Aorta (tissue), 5 donors: ENCODE measurements around the gene SRF. TPM values are rescaled to one million over a fixed set of nuclear protein-coding genes. Genes with fewer than 3 reads are reported as not detected.

ENCODE experiments used
- ATAC-seq: fragments of 200-7000 bp; cut with Tn5 transposase; one replicate; pipeline ENCODE4 v1.9.1; 2022; ENCODE audit warnings: moderate library complexity; ENCODE audit not compliant: low FRiP score
- DNase-seq, 2 donors: peaks; one replicate each; pipeline ENCODE4 v3.0.0-alpha.2; 2020
- H3K27ac ChIP-seq, 2 donors: one replicate each; pipeline ENCODE4 v1.5.1; 2013; ENCODE audit warnings: low read length in 2 of 2, mild to moderate bottlenecking in 2 of 2, moderate library complexity in 2 of 2, control low read depth in 1 of 2, inconsistent platforms in 1 of 2, low read depth in 1 of 2
- H3K27me3 ChIP-seq, 2 donors: one replicate each; pipeline ENCODE4 v1.6.1; 2013; ENCODE audit warnings: control low read depth in 1 of 2, low read length in 1 of 2, mild to moderate bottlenecking in 1 of 2, moderate library complexity in 1 of 2; ENCODE audit not compliant: insufficient read depth in 2 of 2, control insufficient read depth in 1 of 2
- H3K36me3 ChIP-seq, 2 donors: one replicate each; pipeline ENCODE4 v1.6.1; 2013; ENCODE audit warnings: control low read depth in 1 of 2, low read length in 1 of 2, mild to moderate bottlenecking in 1 of 2; ENCODE audit not compliant: insufficient read depth in 2 of 2, control insufficient read depth in 1 of 2
- H3K4me1 ChIP-seq, 2 donors: one replicate each; pipeline ENCODE4 v1.6.1; 2013; ENCODE audit warnings: low read length in 2 of 2, control low read depth in 1 of 2, mild to moderate bottlenecking in 1 of 2, moderate library complexity in 1 of 2; ENCODE audit not compliant: insufficient read depth in 2 of 2, control insufficient read depth in 1 of 2
- H3K4me3 ChIP-seq, 2 donors: one replicate each; pipeline ENCODE4 v1.5.1; 2013; ENCODE audit warnings: low read length in 2 of 2, control low read depth in 1 of 2, mild to moderate bottlenecking in 1 of 2
- H3K9me3 ChIP-seq: one replicate; pipeline ENCODE4 v1.6.1; 2013; ENCODE audit warnings: mild to moderate bottlenecking, low read length; ENCODE audit not compliant: control insufficient read depth
- WGBS, 2 donors: extraction: QIAGEN DNeasy Blood & Tissue Kit; methylation state at CpG; one replicate each; pipeline ENCODE4 v1.1.7; 2013; 5-methylcytosine and 5-hydroxymethylcytosine counted together
- intact Hi-C, 2 donors: fragments of 100-400 bp; cut with DNase I; formaldehyde crosslinking; loops; one replicate each; pipeline versions ENCODE4 v1.14.2 to v1.15.0; 2022
- polyA plus RNA-seq, 2 donors: library from polyadenylated mRNA; stranded (reverse); fragments of 200-250 nt; gene quantifications; one replicate each; pipeline ENCODE4 v1.2.3, GENCODE V29; 2013
- total RNA-seq, 2 donors: library from RNA; stranded (reverse); fragmentation: NEBNext Ultra II Directional; extraction: Animal tissue kit (Norgen Biotek cat#: 25700); gene quantifications; one replicate each; pipeline ENCODE4 v1.2.1, GENCODE V29; 2021
- donor health status: healthy with polysubstance abuse.
- donor health status: Bipolar disorder and iron deficiency.
- donor health status: DM: no; HTN: no; CAD: no.
- donor health status: DM: no; HTN: no; CAD: no.
- donor health status: DM: yes; HTN: yes; CAD: no.

Gene SRF
- total and polyA plus RNA-seq, 4 donors = 23.8 to 106 (median 44.4) TPM

DNA sequence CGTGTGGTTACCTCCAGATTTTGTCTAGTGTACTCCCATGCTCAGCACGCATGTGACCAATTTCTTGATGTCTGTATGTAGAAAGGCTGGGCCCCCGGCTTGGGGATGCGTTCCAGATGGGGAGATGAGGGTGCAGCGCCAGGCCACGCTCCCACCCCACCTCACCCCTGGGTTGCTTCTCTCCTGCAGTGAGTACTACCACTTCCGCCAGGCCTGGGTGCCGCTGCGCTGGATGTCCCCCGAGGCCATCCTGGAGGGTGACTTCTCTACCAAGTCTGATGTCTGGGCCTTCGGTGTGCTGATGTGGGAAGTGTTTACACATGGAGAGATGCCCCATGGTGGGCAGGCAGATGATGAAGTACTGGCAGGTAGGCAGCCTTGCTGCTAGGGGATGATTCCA is 11.5 kb upstream of the SRF start:
- DNase-seq = no peak
- ATAC-seq = no peak
- 91 to 94% methylated on average over 11 of the region's 11 CpGs for WGBS, 2 donors
- Histone ChIP-seq H3K4me1 (no peaks in the 10 kb centered on the region), H3K4me3 (no peak overlapping the region), H3K27ac (no peak overlapping the region), H3K9me3 (no peaks in the 10 kb centered on the region), H3K27me3 (no peaks in the 10 kb centered on the region), H3K36me3 (no peaks in the 10 kb centered on the region)
- intact Hi-C loops = no loop called here

DNA sequence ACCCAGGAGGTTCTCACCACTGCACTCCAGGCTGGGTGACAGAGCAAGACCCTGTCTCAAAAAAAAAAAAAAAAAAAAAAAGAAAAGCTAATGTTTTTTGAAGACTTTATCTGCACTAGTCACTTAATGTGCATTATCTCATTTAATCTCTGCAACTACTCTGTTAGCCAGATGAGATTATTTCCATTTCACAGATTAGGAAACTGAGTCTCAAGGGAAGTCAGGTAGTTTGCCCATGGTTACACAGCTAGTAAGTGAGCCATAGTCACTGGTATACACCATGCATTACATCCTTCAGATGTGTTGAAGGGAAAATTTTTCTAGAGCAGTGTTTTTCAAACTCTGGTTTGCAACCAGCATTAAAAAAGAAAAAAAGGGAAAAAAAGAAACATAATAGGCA is 7.2 kb upstream of the SRF start:
- no peak for DNase-seq
- no peaks in the 10 kb centered on the region for H3K9me3 ChIP-seq
- ATAC-seq = no peak
- H3K27ac ChIP-seq = no peak overlapping the region
- H3K4me1 ChIP-seq = no peaks in the 10 kb centered on the region
- no peaks in the 10 kb centered on the region for H3K36me3 ChIP-seq
- H3K4me3 ChIP-seq = no peak overlapping the region
- no peaks in the 10 kb centered on the region for H3K27me3 ChIP-seq
- intact Hi-C loops = no loop called here

DNA sequence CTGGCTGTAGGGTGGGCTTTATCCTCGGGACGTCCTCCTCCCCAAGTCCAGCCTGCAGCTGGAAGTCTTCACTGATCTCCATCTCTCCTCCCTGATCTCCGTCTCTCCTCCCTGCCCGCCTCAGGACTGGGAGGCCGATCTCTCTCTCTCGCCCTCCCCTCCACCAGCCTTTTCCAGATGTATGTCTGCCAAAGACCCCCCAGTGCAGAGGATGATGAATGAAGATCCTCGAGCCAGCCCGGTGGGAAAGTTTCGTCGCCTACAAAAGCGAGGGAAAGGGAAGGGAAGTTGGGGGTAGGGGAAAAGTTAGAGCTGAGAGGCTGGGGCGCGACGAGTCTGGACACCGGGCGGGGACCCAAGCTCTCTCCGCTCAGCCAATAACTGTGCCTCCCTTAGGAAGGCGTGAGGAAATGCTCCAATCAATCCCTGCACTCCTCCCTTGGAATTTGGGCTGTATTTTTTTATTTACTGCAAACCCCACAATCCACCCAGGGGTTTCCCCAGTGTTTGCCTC is 595 bp upstream of the SRF start:
- WGBS, 2 donors = 0 to 1% methylated on average over 18 of the region's 18 CpGs
- Histone ChIP-seq H3K4me3 (peak overlapping the region; percentile 23 to 55), H3K4me1 (no peaks in the 10 kb centered on the region), H3K36me3 (no peaks in the 10 kb centered on the region), H3K27me3 (no peaks in the 10 kb centered on the region), H3K9me3 (no peaks in the 10 kb centered on the region), H3K27ac (peak overlapping the region; percentile 57 to 92)
- ATAC-seq (peak; percentile 78), DNase-seq (peak; percentile 88 to 91)
- intact Hi-C loops = no loop called here

DNA sequence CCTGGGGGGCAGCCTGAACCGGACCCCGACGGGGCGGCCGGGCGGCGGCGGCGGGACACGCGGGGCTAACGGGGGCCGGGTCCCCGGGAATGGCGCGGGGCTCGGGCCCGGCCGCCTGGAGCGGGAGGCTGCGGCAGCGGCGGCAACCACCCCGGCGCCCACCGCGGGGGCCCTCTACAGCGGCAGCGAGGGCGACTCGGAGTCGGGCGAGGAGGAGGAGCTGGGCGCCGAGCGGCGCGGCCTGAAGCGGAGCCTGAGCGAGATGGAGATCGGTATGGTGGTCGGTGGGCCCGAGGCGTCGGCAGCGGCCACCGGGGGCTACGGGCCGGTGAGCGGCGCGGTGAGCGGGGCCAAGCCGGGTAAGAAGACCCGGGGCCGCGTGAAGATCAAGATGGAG is 636 bp downstream of the SRF start:
- Histone ChIP-seq H3K4me1 (no peaks in the 10 kb centered on the region), H3K27me3 (no peaks in the 10 kb centered on the region), H3K36me3 (peaks cover 0 to 7% of the 10 kb centered on the region in 2 donors), H3K4me3 (peak overlapping the region; percentile 76 to 82), H3K27ac (peak overlapping the region; percentile 88 to 98), H3K9me3 (no peaks in the 10 kb centered on the region)
- intact Hi-C loops = no loop called here
- WGBS, 2 donors = 0 to 1% methylated on average over 26 to 57 of the region's 57 CpGs
- ATAC-seq (no peak), DNase-seq (peak in 1 of 2 donors; percentile 82)

DNA sequence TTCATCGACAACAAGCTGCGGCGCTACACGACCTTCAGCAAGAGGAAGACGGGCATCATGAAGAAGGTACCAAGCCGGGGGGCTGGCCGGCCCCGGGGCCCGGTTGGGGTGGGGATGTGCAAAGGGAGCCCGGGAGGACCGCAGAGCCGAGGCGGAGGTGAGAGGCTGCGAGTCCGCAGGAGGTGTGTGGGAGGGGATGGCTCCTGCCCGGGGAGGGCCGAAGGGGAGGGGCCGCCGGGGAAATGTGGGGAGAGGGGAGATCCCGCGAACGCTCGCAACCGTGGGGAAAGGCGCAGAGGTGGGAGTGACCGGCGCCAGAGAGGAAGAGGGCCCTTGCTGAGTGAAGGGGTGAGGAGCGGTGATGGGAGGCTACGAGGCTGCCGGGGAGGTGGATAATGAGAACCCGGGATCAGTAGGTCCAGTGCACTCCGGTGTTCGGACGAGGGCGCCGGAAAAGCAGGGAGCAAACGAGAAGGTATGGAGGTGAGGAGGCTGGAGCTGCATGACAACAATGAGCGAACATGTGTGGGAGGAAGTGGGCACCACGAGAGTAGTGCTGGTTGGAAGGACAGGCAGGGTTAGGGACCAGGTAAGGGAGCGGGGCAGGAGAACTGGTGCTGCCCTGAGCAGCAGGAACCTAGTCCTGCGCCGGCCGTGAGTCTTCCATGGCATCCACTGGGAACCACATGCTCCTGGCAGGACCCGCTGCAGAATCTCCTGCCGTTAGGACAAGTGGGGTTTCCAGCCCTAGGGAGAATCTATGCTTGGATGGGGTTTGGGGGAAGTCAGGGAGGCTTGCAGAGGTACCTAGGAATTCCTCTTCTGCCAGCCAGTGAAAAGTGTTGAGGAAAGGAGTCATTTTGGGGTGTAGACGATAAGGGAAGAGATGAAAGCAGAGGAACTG is 1.3 kb downstream of the SRF start:
- intact Hi-C loops = no loop called here
- no peaks in the 10 kb centered on the region for H3K4me1 ChIP-seq
- peak overlapping the region; percentile 88 to 98 for H3K27ac ChIP-seq
- no peaks in the 10 kb centered on the region for H3K27me3 ChIP-seq
- H3K9me3 ChIP-seq = no peaks in the 10 kb centered on the region
- peak; percentile 69 to 86 for DNase-seq
- H3K36me3 ChIP-seq = peaks cover 0 to 7% of the 10 kb centered on the region in 2 donors
- no peak for ATAC-seq
- H3K4me3 ChIP-seq = peak overlapping the region; percentile 76 to 82
- 1% methylated on average over 46 of the region's 46 CpGs for WGBS, 2 donors

DNA sequence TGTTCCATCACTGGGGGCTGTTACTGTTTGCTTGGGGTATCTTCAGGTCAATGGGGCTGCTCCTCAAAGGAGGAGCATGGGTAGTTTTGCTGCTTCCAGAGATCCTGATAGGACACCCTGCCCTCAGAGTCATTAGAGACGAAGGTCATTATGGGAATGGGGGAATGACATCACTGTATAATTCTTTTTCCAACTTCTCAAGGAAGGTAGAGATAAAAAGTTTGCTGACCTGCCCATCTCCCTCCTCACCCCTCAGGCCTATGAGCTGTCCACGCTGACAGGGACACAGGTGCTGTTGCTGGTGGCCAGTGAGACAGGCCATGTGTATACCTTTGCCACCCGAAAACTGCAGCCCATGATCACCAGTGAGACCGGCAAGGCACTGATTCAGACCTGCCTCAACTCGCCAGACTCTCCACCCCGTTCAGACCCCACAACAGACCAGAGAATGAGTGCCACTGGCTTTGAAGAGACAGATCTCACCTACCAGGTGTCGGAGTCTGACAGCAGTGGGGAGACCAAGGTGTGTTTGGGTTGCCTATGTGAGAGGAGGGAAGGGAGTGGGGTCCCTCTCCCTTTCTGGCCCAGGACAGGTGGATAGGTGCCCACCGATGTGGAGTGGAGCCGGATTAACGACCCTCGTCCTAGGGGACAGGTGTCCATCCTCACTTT is 2.7 kb downstream of the SRF start:
- Histone ChIP-seq H3K4me3 (peak overlapping the region; percentile 7 to 76), H3K9me3 (no peaks in the 10 kb centered on the region), H3K4me1 (no peaks in the 10 kb centered on the region), H3K36me3 (peaks cover 0 to 13% of the 10 kb centered on the region in 2 donors), H3K27ac (peak overlapping the region; percentile 88 to 98), H3K27me3 (no peaks in the 10 kb centered on the region)
- ATAC-seq = no peak
- 6 to 9% methylated on average over 11 of the region's 11 CpGs for WGBS, 2 donors
- intact Hi-C loops = no loop called here
- peak in 1 of 2 donors; percentile 53 for DNase-seq

DNA sequence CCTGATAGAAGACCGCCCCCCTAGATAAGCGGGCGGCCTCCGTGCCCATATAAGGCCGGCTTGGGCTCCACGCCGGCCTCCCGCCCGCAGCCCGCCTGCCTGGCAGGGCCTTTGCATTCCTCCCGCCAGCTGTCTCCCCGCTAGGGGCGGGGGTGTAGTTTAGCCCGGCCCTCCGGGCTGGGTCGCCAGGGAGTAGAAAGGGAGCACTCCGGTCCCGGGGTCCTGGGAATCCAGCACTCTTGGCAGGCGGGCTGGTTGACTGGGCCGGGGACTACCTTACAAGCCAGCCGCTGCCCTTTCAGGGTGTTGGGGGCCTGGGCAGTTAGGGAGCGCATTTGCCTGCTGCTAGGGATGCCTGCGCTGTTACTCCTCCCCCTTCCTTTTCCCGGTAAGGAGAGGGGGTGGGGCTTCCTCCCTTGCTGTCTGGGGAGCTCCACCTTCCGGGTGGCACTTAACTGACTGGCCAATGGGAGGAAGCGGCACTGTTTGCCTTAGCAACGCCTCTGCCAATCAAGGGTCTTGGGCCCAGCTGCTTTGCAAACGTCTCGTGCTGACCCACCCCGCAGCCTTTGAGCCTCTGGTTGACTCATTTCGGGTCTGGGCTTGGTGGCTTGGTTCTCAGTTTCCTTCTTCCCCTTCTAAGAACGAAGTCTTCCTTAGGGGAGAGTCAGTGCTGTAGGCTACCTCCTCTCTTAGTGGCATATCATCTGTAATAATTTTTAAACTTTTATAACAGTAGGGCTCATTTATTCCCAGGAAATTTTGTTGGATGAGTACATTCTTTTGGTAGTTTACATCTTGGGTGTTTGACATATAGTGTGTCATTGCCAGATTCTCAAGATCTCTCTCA is 3.4 kb downstream of the SRF start:
- no peaks in the 10 kb centered on the region for H3K9me3 ChIP-seq
- peak overlapping the region; percentile 61 to 98 for H3K27ac ChIP-seq
- WGBS, 2 donors = 0 to 1% methylated on average over 32 of the region's 32 CpGs
- H3K27me3 ChIP-seq = no peaks in the 10 kb centered on the region
- peak overlapping the region; percentile 22 to 66 for H3K4me3 ChIP-seq
- intact Hi-C loops = no loop called here
- no peaks in the 10 kb centered on the region for H3K4me1 ChIP-seq
- peaks cover 0 to 19% of the 10 kb centered on the region in 2 donors for H3K36me3 ChIP-seq
- DNase-seq (peak; percentile 97 to 99), ATAC-seq (peak; percentile 89)

DNA sequence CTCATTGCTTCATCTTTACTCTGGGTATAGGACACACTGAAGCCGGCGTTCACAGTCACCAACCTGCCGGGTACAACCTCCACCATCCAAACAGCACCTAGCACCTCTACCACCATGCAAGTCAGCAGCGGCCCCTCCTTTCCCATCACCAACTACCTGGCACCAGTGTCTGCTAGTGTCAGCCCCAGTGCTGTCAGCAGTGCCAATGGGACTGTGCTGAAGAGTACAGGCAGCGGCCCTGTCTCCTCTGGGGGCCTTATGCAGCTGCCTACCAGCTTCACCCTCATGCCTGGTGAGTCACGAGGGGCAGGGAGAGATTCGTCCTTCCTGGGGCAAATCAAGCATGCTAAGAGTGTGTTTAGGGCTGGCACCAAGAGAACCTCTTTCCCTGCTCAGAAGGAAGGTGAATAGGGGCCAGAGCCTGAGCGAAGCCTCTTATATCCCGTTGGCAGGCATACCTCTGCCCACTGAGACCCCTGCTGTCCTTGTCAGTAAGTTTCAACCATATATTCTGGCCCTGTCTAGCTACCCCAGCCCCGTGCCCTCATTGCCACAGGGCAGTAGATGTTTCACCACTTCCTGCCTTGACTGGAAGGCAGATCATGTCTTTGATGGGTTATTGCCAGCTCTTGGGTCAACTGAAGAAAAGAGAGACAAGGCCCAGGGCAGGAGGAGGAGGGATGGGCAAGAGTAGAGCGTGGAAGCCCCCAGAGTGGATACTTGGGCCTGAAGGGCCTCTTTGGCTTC is 4.8 kb downstream of the SRF start:
- WGBS, 2 donors = 85 to 86% methylated on average over 11 of the region's 11 CpGs
- no peaks in the 10 kb centered on the region for H3K4me1 ChIP-seq
- H3K36me3 ChIP-seq = peaks cover 0 to 20% of the 10 kb centered on the region in 2 donors
- H3K4me3 ChIP-seq = no peak overlapping the region
- H3K27me3 ChIP-seq = no peaks in the 10 kb centered on the region
- DNase-seq (peak in 1 of 2 donors; percentile 68), ATAC-seq (no peak)
- H3K27ac ChIP-seq = peak overlapping the region in 1 of 2 donors; percentile 4
- no peaks in the 10 kb centered on the region for H3K9me3 ChIP-seq
- intact Hi-C loops = no loop called here
